Endothelial cell of umbilical vein (primary cell): ENCODE results near the gene MARK1. TPM values are rescaled to one million over a fixed set of nuclear protein-coding genes. Genes with fewer than 3 reads are reported as not detected.

ENCODE experiments used
- BruUV-seq: library from RNA; stranded (reverse); fragments of 400-500 nt; replicated peaks from 2 replicates; lab custom pipeline; 2021; lab: Mats Ljungman, UMichigan
- CTCF ChIA-PET: fragments of 300-600, 350-600 bp; sonication (Branson Sonifier 250); formaldehyde crosslinking; loops from one replicate; lab custom pipeline; 2021; ENCODE audit warnings: antibody characterized with exemption, inconsistent platforms; lab: Charles Lee
- POLR2A ChIA-PET: fragments of 300-600, 350-600 bp; sonication (Branson Sonifier 250); formaldehyde crosslinking; loops from one replicate; lab custom pipeline; 2021; ENCODE audit warnings: antibody characterized with exemption, inconsistent platforms; lab: Charles Lee
- DNase-seq: peaks from one replicate; pipeline ENCODE4 v3.0.0-alpha.2; 2011; ENCODE audit warnings: low read depth, low spot score
- FAIRE-seq: peaks from 2 replicates; lab custom pipeline; 2011; peaks lifted over from hg19 to GRCh38; lab: Jason Lieb, UNC
- H2AFZ ChIP-seq: 2 replicates; pipeline ENCODE4 v1.6.0; 2012; ENCODE audit warnings: low read depth, low read length, control low read depth, inconsistent platforms
- H3K27ac ChIP-seq: 2 replicates; pipeline ENCODE4 v1.5.1; 2011; ENCODE audit warnings: low read depth, mild to moderate bottlenecking, control low read depth, low read length, moderate library complexity; ENCODE audit not compliant: insufficient read depth
- H3K27me3 ChIP-seq, 2 experiments: 2 replicates each; pipeline versions ENCODE4 v1.6.0 to v1.6.1; 2011; ENCODE audit warnings: low read length in 2 of 2, mixed read lengths in 1 of 2; ENCODE audit not compliant: control insufficient read depth in 2 of 2, insufficient read depth in 2 of 2
- H3K36me3 ChIP-seq, 2 experiments: 2 replicates in 1 of 2; 3 replicates in 1 of 2; pipeline ENCODE4 v1.5.1; 2011; ENCODE audit warnings: low read length in 2 of 2, mild to moderate bottlenecking in 1 of 2, moderate library complexity in 1 of 2; ENCODE audit not compliant: control insufficient read depth in 2 of 2, insufficient read depth in 2 of 2; ENCODE audit errors: extremely low read depth in 1 of 2
- H3K4me1 ChIP-seq: 3 replicates; pipeline ENCODE4 v1.5.1; 2011; ENCODE audit warnings: mild to moderate bottlenecking, low read length; ENCODE audit not compliant: control insufficient read depth, insufficient read depth; ENCODE audit errors: extremely low read depth
- H3K4me2 ChIP-seq: 2 replicates; pipeline ENCODE4 v1.6.1; 2011; ENCODE audit warnings: low read length, control low read depth, mixed read lengths; ENCODE audit not compliant: insufficient read depth
- H3K4me3 ChIP-seq, 3 experiments: fragments of 200-600 bp in 1 of 3; sonication (generic), shearing (Covaris generic) in 1 of 3; replicated peaks in 1 of 3; 2 replicates each; pipeline ENCODE4 v1.5.1; 2011 to 2016; ENCODE audit warnings: control low read depth in 3 of 3, low read length in 3 of 3, mild to moderate bottlenecking in 2 of 3, inconsistent platforms in 1 of 3, low read depth in 1 of 3, moderate library complexity in 1 of 3; ENCODE audit not compliant: insufficient read depth in 1 of 3
- H3K79me2 ChIP-seq: 2 replicates; pipeline ENCODE4 v1.6.0; 2012; ENCODE audit warnings: low read length, inconsistent platforms; ENCODE audit not compliant: control insufficient read depth, insufficient read depth
- H3K9ac ChIP-seq: replicated peaks from 2 replicates; pipeline ENCODE3; 2011; ENCODE audit warnings: low read length, control low read depth; ENCODE audit not compliant: insufficient read depth; ENCODE audit errors: extremely low read depth
- H3K9me1 ChIP-seq: replicated peaks from 3 replicates; pipeline ENCODE4 v1.6.0; 2011; ENCODE audit warnings: mild to moderate bottlenecking, low read length; ENCODE audit not compliant: control insufficient read depth, insufficient read depth; ENCODE audit errors: extremely low read depth
- H3K9me3 ChIP-seq: replicated peaks from 2 replicates; pipeline ENCODE4 v1.5.1; 2012; ENCODE audit warnings: low read length, inconsistent platforms; ENCODE audit not compliant: control insufficient read depth, insufficient read depth
- H4K20me1 ChIP-seq: replicated peaks from 2 replicates; pipeline ENCODE3; 2011; ENCODE audit warnings: mild to moderate bottlenecking, low read length; ENCODE audit not compliant: control insufficient read depth, insufficient read depth; ENCODE audit errors: extremely low read depth
- EZH2 ChIP-seq: IDR thresholded peaks from 2 replicates; pipeline ENCODE4 v1.6.1; 2012; ENCODE audit warnings: borderline replicate concordance, low read depth, mild to moderate bottlenecking, moderate library complexity, low read length, inconsistent platforms; ENCODE audit not compliant: severe bottlenecking
- FOS ChIP-seq: IDR thresholded peaks from 2 replicates; pipeline ENCODE4 v1.6.1; 2011; ENCODE audit warnings: mild to moderate bottlenecking, low read length, moderate library complexity, borderline replicate concordance; ENCODE audit not compliant: insufficient read depth
- GATA2 ChIP-seq: IDR thresholded peaks from 2 replicates; pipeline ENCODE4 v1.7.0; 2011; ENCODE audit warnings: low read depth, mild to moderate bottlenecking, moderate library complexity, mixed read lengths, low read length; ENCODE audit not compliant: insufficient read length, insufficient read depth
- JUN ChIP-seq: IDR thresholded peaks from 2 replicates; pipeline ENCODE4 v1.6.1; 2011; ENCODE audit warnings: borderline replicate concordance, low read depth; ENCODE audit not compliant: insufficient read length, insufficient read depth
- MAX ChIP-seq: IDR thresholded peaks from 2 replicates; pipeline ENCODE4 v1.6.1; 2011; ENCODE audit not compliant: insufficient read depth, insufficient read length
- MYC ChIP-seq: IDR thresholded peaks from one replicate; pipeline ENCODE4 v1.6.1; 2011; ENCODE audit warnings: mild to moderate bottlenecking, low read depth, low read length
- POLR2A ChIP-seq: IDR thresholded peaks from 2 replicates; pipeline ENCODE4 v1.6.1; 2012; ENCODE audit warnings: low read depth, mild to moderate bottlenecking, control low read depth, low read length
- POLR2AphosphoS5 ChIP-seq: IDR thresholded peaks from 2 replicates; pipeline ENCODE4 v1.6.1; 2012; ENCODE audit warnings: low read depth, mild to moderate bottlenecking, control low read depth, low read length, moderate library complexity; ENCODE audit not compliant: insufficient read depth
- dilution Hi-C: fragments of 300-500 bp; cut with MboI; formaldehyde crosslinking; loops from one replicate; pipeline ENCODE4 v1.15.0; 2019; ENCODE audit warnings: low sequenced_read_pairs; ENCODE audit not compliant: extremely low pct_ligation_motif_present
- intact Hi-C: fragments of 100-400 bp; cut with micrococcal nuclease; formaldehyde crosslinking; loops from one replicate; pipeline ENCODE4 v1.10.0; 2022
- polyA plus RNA-seq, 4 experiments: library from polyadenylated mRNA; depleted of rRNA in 3 of 4; stranded (reverse) in 3 of 4; unstranded in 1 of 4; fragments of >200 nt; gene quantifications; 2 replicates each; pipeline versions ENCODE4 v1.2.1 to v1.2.3, GENCODE V29; 2011 to 2012; ENCODE audit warnings: missing spikeins in 1 of 4
- total RNA-seq: library from RNA; stranded (reverse); gene quantifications from 2 replicates; pipeline ENCODE4 v1.2.3, GENCODE V29; 2021
- TF ChIP-seq, protein P1 (sequence below), 2 donors: IDR thresholded peaks; 1 replicate in 1 of 2; 2 replicates in 1 of 2; pipeline ENCODE4 v1.5.1; 2011; ENCODE audit warnings: low read length in 2 of 2, mild to moderate bottlenecking in 2 of 2, moderate library complexity in 2 of 2, control low read depth in 1 of 2, inconsistent platforms in 1 of 2, low read depth in 1 of 2; ENCODE audit not compliant: insufficient read depth in 1 of 2; ENCODE audit errors: extremely low read depth in 1 of 2

MARK1 gene
- total and polyA plus RNA-seq, 2 donors (not counting 3 experiments of a cell fraction or from before 2014, with no cell fraction given): 1.2 to 5.5 TPM

DNA sequence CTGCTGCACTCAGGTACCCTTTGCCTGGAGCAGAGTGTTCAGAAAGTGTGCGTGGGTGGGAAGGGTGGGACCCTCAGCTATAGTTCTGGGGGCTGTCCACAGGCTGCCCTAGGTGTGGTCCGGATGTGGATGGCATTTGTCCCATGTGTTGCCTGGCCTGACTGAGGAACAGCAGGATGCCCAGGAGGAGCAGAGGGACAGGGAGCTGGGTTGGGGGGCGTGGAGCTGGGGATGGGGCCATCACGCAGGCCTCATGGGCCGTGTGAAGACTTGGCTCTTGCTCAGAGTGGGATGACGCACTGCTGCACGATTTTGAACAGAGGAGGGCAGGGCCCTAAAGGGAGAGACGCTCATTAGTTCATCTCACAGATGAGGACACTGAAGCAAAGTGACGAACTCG lies 179.2 kb downstream of the MARK1 start:
- FAIRE-seq (no peak), DNase-seq (no peak)
- no peak overlapping the region for H3K4me2 ChIP-seq
- no peak overlapping the region for H2AFZ ChIP-seq
- no TSS peak for BruUV-seq
- dilution Hi-C loops (no loop called here), intact Hi-C loops (no loop called here)
- no peaks in the 10 kb centered on the region for H3K4me1 ChIP-seq
- H3K36me3 ChIP-seq: no peaks in the 10 kb centered on the region
- H4K20me1 ChIP-seq: no peaks in the 10 kb centered on the region
- H3K9me1 ChIP-seq: no peaks in the 10 kb centered on the region
- no peaks in the 10 kb centered on the region for H3K79me2 ChIP-seq
- H3K27ac ChIP-seq: no peak overlapping the region
- H3K27me3 ChIP-seq: no peaks in the 10 kb centered on the region
- H3K9me3 ChIP-seq: no peaks in the 10 kb centered on the region
- CTCF ChIA-PET: interaction anchor here (1.7 kb wide), 2 partner anchors 26 to 69 kb away, joined by 4 to 5 read pairs; no protein-coding TSS in a partner anchor
- POLR2A ChIA-PET: no interaction called here
- no peak overlapping the region for H3K9ac ChIP-seq
- no peak overlapping the region for H3K4me3 ChIP-seq
- TF ChIP-seq FOS: no peak
- no peak for TF ChIP-seq POLR2A
- no peak for TF ChIP-seq POLR2AphosphoS5
- TF ChIP-seq EZH2: no peak
- TF ChIP-seq, protein P1, sequence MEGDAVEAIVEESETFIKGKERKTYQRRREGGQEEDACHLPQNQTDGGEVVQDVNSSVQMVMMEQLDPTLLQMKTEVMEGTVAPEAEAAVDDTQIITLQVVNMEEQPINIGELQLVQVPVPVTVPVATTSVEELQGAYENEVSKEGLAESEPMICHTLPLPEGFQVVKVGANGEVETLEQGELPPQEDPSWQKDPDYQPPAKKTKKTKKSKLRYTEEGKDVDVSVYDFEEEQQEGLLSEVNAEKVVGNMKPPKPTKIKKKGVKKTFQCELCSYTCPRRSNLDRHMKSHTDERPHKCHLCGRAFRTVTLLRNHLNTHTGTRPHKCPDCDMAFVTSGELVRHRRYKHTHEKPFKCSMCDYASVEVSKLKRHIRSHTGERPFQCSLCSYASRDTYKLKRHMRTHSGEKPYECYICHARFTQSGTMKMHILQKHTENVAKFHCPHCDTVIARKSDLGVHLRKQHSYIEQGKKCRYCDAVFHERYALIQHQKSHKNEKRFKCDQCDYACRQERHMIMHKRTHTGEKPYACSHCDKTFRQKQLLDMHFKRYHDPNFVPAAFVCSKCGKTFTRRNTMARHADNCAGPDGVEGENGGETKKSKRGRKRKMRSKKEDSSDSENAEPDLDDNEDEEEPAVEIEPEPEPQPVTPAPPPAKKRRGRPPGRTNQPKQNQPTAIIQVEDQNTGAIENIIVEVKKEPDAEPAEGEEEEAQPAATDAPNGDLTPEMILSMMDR (IDR thresholded peaks at IDR 0.05; ENCODE audit: extremely low read depth in 1 of 2, insufficient read depth in 1 of 2, low read depth in 1 of 2, low read length in 2 of 2): no peak
- TF ChIP-seq MYC: no peak
- no peak for TF ChIP-seq GATA2
- no peak for TF ChIP-seq JUN
- TF ChIP-seq MAX: no peak
